GM12873 (cell line): Measurements from ENCODE around the gene MEI1.

Source experiments
- CTCF ChIP-seq: IDR thresholded peaks from 2 replicates; pipeline ENCODE4 v1.5.1; 2012; ENCODE audit warnings: low read depth, mild to moderate bottlenecking, moderate library complexity, low read length, control low read depth; ENCODE audit not compliant: insufficient read depth; ENCODE audit errors: missing control alignments

The MEI1 gene

DNA sequence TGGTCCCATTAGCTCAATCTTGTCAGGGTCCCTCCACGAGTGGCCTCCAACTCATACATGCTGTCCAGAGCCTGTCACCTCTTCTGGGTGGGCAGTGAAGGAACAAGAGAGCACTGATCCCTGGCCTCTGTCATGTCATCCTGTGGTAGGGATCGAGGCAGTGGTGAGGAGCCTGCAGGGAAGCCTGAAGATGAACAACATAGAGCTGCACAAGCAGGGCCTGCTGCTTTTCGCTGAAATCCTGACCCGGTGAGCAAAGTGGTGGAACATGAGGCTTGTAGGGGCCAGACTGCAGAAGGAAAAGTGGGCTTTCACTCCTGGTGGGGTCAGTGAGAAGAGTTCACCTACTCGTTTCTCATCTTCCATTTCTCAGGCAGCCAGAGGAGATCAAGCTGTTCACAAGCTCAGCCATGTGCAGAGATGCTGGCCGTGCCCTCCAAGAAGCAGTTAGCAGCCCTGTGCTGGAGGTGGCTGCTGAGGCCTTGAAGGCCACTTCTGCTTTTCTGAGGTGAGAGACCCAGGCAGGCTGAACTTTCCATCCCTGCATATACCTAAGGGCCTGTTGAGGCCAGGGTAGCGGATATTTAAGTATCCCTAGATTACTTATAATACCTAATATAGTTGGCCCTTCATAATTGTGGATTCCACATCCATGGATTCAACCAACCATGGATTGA is 32.9 kb downstream of the MEI1 start:
- no peak for TF ChIP-seq CTCF

DNA sequence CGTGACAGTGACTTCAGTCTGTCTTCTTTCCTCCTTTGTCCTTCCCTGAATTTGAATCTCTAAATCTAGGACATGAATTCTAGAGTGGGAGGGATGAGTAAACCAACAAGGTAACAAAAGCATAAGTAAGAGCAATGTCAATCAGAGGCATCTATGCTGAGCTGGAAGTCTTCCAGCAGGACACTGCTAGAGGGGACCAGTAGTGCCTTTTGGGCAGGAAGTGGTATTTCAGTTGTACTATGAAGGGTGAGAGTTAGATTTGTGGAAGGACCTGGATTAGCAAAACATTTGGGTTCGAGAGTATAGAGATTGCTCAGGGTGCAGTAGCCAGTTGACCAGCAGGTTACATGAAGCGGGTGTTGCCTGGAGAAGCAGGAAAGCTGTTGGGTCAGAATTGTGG is 40.3 kb downstream of the MEI1 start:
- no peak for TF ChIP-seq CTCF

DNA sequence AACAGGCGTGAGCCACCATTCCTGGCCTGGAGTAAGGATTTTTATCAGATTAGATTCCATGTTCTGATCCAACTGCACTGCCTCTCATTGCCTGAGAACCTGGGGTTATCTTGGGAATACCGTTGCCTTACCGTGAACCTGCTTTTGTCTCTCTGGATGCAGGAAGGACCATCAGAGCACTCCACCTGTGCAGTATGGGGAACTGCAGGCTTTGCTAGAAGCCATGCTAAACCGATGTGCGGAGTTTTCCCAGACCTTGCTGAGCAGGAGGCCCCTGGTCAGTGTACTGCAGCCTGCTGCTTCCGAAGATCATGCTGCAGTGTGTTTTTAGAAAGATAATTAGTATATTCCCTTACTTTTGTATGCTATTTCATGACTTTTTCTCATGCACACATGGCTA is 43.6 kb downstream of the MEI1 start:
- TF ChIP-seq CTCF, result no peak

GRCh38 chr22:41745968-41746367 is 46.7 kb downstream of the MEI1 start:
- no peak for TF ChIP-seq CTCF

DNA sequence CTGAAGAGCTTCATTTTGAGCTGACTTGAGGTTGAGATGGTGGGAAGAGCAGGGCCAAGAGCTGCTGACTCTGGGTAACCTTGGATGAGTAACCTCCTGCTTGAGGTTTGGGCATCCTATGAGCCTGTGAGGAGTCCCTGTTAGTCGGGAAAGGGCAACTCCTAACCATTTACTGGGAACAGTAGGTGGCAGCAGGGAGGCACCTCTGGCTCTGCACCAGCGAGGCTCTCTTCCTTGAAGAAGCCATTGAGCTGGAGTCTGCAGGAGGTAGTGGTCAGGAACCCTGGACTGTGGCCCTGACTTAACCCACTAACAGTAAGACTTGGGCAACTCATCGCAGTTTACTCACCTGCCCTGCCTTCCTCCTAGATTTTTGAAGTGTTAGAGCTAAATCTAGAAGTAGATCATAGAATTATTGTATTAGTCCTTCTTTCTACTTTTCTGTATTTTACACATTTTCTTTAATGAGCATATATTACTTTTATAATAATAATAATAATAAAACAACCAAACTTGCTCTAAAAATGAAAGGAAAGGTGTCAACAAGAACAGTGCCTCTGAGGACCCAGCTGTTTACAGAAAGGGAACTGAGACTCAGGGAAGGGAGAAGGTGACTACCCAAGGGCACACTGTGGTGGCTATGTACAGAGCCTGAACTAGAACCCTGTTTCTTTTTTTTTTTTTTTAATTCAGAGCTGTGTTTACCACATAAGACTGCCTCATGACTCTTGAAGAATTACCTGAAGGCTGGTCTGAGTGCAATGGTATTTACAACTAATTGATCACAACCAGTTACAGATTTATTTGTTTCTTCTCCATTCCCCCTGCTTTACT is 47.5 kb downstream of the MEI1 start:
- TF ChIP-seq CTCF, result peak; percentile 88

GRCh38 chr22:41752011-41752970 is 53.0 kb downstream of the MEI1 start:
- no peak for TF ChIP-seq CTCF
